K562 (cell line): ENCODE results near the gene SLC25A1. TPM values are rescaled to one million over a fixed set of nuclear protein-coding genes. Genes with fewer than 3 reads are reported as not detected.
A peak's percentile ranks its signal among the peaks of the same experiment; 100 is the strongest.

Source experiments
- ADNP ChIP-seq: fragments of 200-800 bp; sonication (Bioruptor generic); IDR thresholded peaks from 2 replicates; pipeline ENCODE4 v1.6.1; 2016; ENCODE audit warnings: missing genetic modification characterization, missing compliant biosample characterization
- CBX1 ChIP-seq: sonication (generic); IDR thresholded peaks from 2 replicates; pipeline ENCODE4 v1.6.1; 2016; ENCODE audit warnings: antibody characterized with exemption, low read depth, mild to moderate bottlenecking
- DNMT1 ChIP-seq: fragments of 450-650 bp; IDR thresholded peaks from 2 replicates; pipeline ENCODE4 v1.6.1; 2016; ENCODE audit warnings: antibody characterized with exemption, mild to moderate bottlenecking
- FUS ChIP-seq: fragments of 200-400 bp; formaldehyde crosslinking; optimal IDR thresholded peaks from 2 replicates; pipeline ENCODE3; 2017; ENCODE audit warnings: low read depth, low read length
- HNRNPL ChIP-seq: fragments of 200-400 bp; formaldehyde crosslinking; IDR thresholded peaks from 2 replicates; pipeline ENCODE4 v1.6.1; 2017; ENCODE audit warnings: low read depth, mild to moderate bottlenecking, low read length
- HNRNPLL ChIP-seq: fragments of 200-400 bp; formaldehyde crosslinking; IDR thresholded peaks from 2 replicates; pipeline ENCODE4 v1.6.1; 2017; ENCODE audit warnings: low read length, low read depth, mild to moderate bottlenecking; ENCODE audit not compliant: poor library complexity, severe bottlenecking
- JUN ChIP-seq, 2 experiments: sonication (generic) in 1 of 2; formaldehyde crosslinking in 1 of 2; IDR thresholded peaks; 2 replicates each; pipeline versions ENCODE4 v1.6.1 to v1.8.0; 2012 to 2022; ENCODE audit warnings: borderline replicate concordance in 2 of 2, mild to moderate bottlenecking in 2 of 2, improper control_type of control experiment in 1 of 2, low read depth in 1 of 2, low read length in 1 of 2, missing genetic modification reagents in 1 of 2
- KAT2B ChIP-seq: IDR thresholded peaks from one replicate; pipeline ENCODE4 v1.6.1; 2012; ENCODE audit warnings: low read depth, mild to moderate bottlenecking, control low read depth, inconsistent platforms, low read length, moderate library complexity
- MBD1 ChIP-seq: fragments of 250-450 bp; sonication (Bioruptor Pico); IDR thresholded peaks from 2 replicates; pipeline ENCODE4 v1.8.0; 2022; ENCODE audit warnings: inconsistent platforms
- MYBL2 ChIP-seq, 2 experiments: fragments of 450-650 bp in 1 of 2; sonication (generic) in 1 of 2; formaldehyde crosslinking in 1 of 2; IDR thresholded peaks; 2 replicates each; pipeline versions ENCODE4 v1.6.1 to v1.8.1; 2017 to 2022; ENCODE audit warnings: borderline replicate concordance in 1 of 2, inconsistent platforms in 1 of 2, low read depth in 1 of 2, mild to moderate bottlenecking in 1 of 2, missing genetic modification reagents in 1 of 2, moderate library complexity in 1 of 2
- NCOA6 ChIP-seq: fragments of 450-650 bp; IDR thresholded peaks from 2 replicates; pipeline ENCODE4 v1.6.1; 2017; ENCODE audit warnings: mild to moderate bottlenecking
- PHF20 ChIP-seq: fragments of 450-650 bp; IDR thresholded peaks from 2 replicates; pipeline ENCODE4 v1.6.1; 2018; ENCODE audit not compliant: partially characterized antibody
- PTTG1 ChIP-seq: fragments of 450-650 bp; IDR thresholded peaks from 2 replicates; pipeline ENCODE4 v1.6.1; 2016; ENCODE audit warnings: low read depth, mild to moderate bottlenecking, missing genetic modification characterization, missing compliant biosample characterization
- SLC30A9 ChIP-seq: fragments of 250-450 bp; sonication (Bioruptor Pico); IDR thresholded peaks from 2 replicates; pipeline ENCODE4 v1.8.0; 2022; ENCODE audit warnings: mild to moderate bottlenecking, moderate library complexity
- SMARCA4 ChIP-seq: fragments of 450-650 bp; IDR thresholded peaks from 2 replicates; pipeline ENCODE4 v1.6.1; 2016
- TGIF2 ChIP-seq: sonication (generic); formaldehyde crosslinking; IDR thresholded peaks from 2 replicates; pipeline ENCODE4 v1.8.1; 2022; ENCODE audit warnings: mild to moderate bottlenecking, missing genetic modification reagents, moderate library complexity
- USF1 ChIP-seq: sonication (generic); formaldehyde crosslinking; IDR thresholded peaks from 2 replicates; pipeline ENCODE4 v1.9.0; 2022; ENCODE audit warnings: mild to moderate bottlenecking, missing genetic modification reagents
- ZNF280B ChIP-seq: fragments of 250-450 bp; sonication (Bioruptor Pico); IDR thresholded peaks from 2 replicates; pipeline ENCODE4 v1.5.1; 2021; ENCODE audit warnings: mild to moderate bottlenecking
- ZNF518B ChIP-seq: fragments of 250-450 bp; sonication (Bioruptor Pico); IDR thresholded peaks from 2 replicates; pipeline ENCODE4 v1.5.0; 2021; ENCODE audit warnings: mild to moderate bottlenecking, moderate library complexity
- ZNF668 ChIP-seq: fragments of 250-450 bp; sonication (Bioruptor Pico); IDR thresholded peaks from 2 replicates; pipeline ENCODE4 v1.8.0; 2022; ENCODE audit warnings: mild to moderate bottlenecking, inconsistent platforms
- ZNF766 ChIP-seq: fragments of 200-800 bp; sonication (Bioruptor generic); conservative IDR thresholded peaks from 2 replicates; pipeline ENCODE4 v1.6.1; 2016; ENCODE audit warnings: missing genetic modification characterization, missing compliant biosample characterization
- ZNF780A ChIP-seq: fragments of 250-450 bp; sonication (Bioruptor Pico); IDR thresholded peaks from 2 replicates; pipeline ENCODE4 v1.5.0; 2021; ENCODE audit warnings: mild to moderate bottlenecking
- polyA plus RNA-seq, 8 experiments: library from polyadenylated mRNA; depleted of rRNA in 4 of 8; stranded (reverse) in 5 of 8; unstranded in 3 of 8; fragments of >200 nt; fragmentation: Nextera tagmentation in 2 of 8; fragmentation: Illumina TruSeq in 1 of 8; extraction: Ambion mirVana in 2 of 8; extraction: Trizol in 1 of 8; gene quantifications; 2 replicates each; pipeline versions ENCODE4 v1.2.1 to v1.2.3, GENCODE V29; 2011 to 2014; ENCODE audit warnings: inconsistent platforms in 1 of 8, missing spikeins in 1 of 8
- total RNA-seq, 7 experiments: library from RNA; depleted of rRNA in 6 of 7; stranded (reverse); fragments of >200 nt in 6 of 7; fragmentation: Illumina TruSeq in 2 of 7; extraction: Trizol in 2 of 7; gene quantifications; 2 replicates each; pipeline versions ENCODE4 v1.2.1 to v1.2.3, GENCODE V29; 2011 to 2021; ENCODE audit warnings: low replicate concordance in 1 of 7

Gene SLC25A1
- total and polyA plus RNA-seq, 9 of the 15 experiments (the other 6 are each of a cell fraction or from before 2014, with no cell fraction given), result 11.0 to 408 (median 110) TPM

- TF ChIP-seq ZNF518B (CRISPR knock-in tag), result no peak
- no peak for TF ChIP-seq SLC30A9 (CRISPR knock-in tag)
- TF ChIP-seq ZNF280B (CRISPR knock-in tag), result no peak
- TF ChIP-seq PHF20, result no peak
- no peak for TF ChIP-seq KAT2B
- no peak for TF ChIP-seq ZNF668 (CRISPR knock-in tag)
- no peak for TF ChIP-seq FUS
- TF ChIP-seq MBD1 (CRISPR knock-in tag), result no peak
- no peak for TF ChIP-seq MYBL2 (IDR thresholded peaks at IDR 0.05; ENCODE audit: low read depth)
- 0 out of 2 replicates have a peak, but pooled peaks have one; percentile 59 for TF ChIP-seq MYBL2 (CRISPR knock-in tag; IDR thresholded peaks at IDR 0.05; ENCODE audit: borderline replicate concordance)
- TF ChIP-seq HNRNPLL, result peak; percentile 16
- TF ChIP-seq DNMT1, result no peak
- TF ChIP-seq USF1, result peak; percentile 67; the same call in 1 of the 2 replicates
- TF ChIP-seq TGIF2 (CRISPR knock-in tag), result no peak
- TF ChIP-seq ZNF766, result no peak
- no peak for TF ChIP-seq HNRNPL
- TF ChIP-seq SMARCA4, result no peak
- no peak for TF ChIP-seq NCOA6
- no peak for TF ChIP-seq CBX1
- TF ChIP-seq ADNP (tag), result no peak
- TF ChIP-seq ZNF780A, result no peak
- TF ChIP-seq PTTG1, result no peak
- no peak for TF ChIP-seq JUN (IDR thresholded peaks at IDR 0.05; ENCODE audit: borderline replicate concordance, low read depth, low read length)
- 0 out of 2 replicates have a peak, but pooled peaks have one; percentile 33 for TF ChIP-seq JUN (CRISPR knock-in tag; IDR thresholded peaks at IDR 0.05; ENCODE audit: borderline replicate concordance)
Measured at GRCh38 chr22:19224557-19224956, 46.0 kb upstream of the SLC25A1 start (continued).
